ENCODE results near the gene FOLR2. TPM values are rescaled to one million over a fixed set of nuclear protein-coding genes. Genes with fewer than 3 reads are reported as not detected.
"Not testable (repeated sequence)": the region's sequence is repeated elsewhere in the genome, so short reads cannot be mapped to it uniquely, and the experiment has no call there.

FOLR2 gene
- total RNA-seq = not detected in 2 replicates

GRCh38 chr11:72216638-72217037 is at the start of gene FOLR2:
FOLR2 (plus strand) TSS chr11:72216794; CDS start chr11:72218585, 1,791 bp downstream.
- intact Hi-C loops (cut with micrococcal nuclease) = no loop called here

- intact Hi-C loops (cut with micrococcal nuclease) = not testable (repeated sequence)
Observed at GRCh38 chr11:72169046-72169555, 47.5 kb upstream of the FOLR2 start.

GRCh38 chr11:72169754-72170153 is 46.8 kb upstream of the FOLR2 start:
- intact Hi-C loops (cut with micrococcal nuclease) = not testable (repeated sequence)

GRCh38 chr11:72172043-72172442 is 44.6 kb upstream of the FOLR2 start:
- intact Hi-C loops (cut with micrococcal nuclease) = not testable (repeated sequence)

GRCh38 chr11:72173291-72173690 is 43.3 kb upstream of the FOLR2 start:
- intact Hi-C loops (cut with micrococcal nuclease) = no loop called here

- intact Hi-C loops (cut with micrococcal nuclease) = no loop called here
Observed at GRCh38 chr11:72174302-72175070, 42.1 kb upstream of the FOLR2 start.

- intact Hi-C loops (cut with micrococcal nuclease) = no loop called here
Observed at GRCh38 chr11:72177656-72178055, 38.9 kb upstream of the FOLR2 start.

- intact Hi-C loops (cut with micrococcal nuclease) = no loop called here
Observed at GRCh38 chr11:72179049-72179803, 37.4 kb upstream of the FOLR2 start.

GRCh38 chr11:72179804-72180396 is 36.7 kb upstream of the FOLR2 start:
- intact Hi-C loops (cut with micrococcal nuclease) = no loop called here

GRCh38 chr11:72180892-72181552 is 35.6 kb upstream of the FOLR2 start:
- intact Hi-C loops (cut with micrococcal nuclease) = not testable (repeated sequence)

GRCh38 chr11:72181553-72181958 is 35.0 kb upstream of the FOLR2 start:
- intact Hi-C loops (cut with micrococcal nuclease) = not testable (repeated sequence)

GRCh38 chr11:72188267-72188666 is 28.3 kb upstream of the FOLR2 start:
- intact Hi-C loops (cut with micrococcal nuclease) = no loop called here

GRCh38 chr11:72189455-72190250 is 26.9 kb upstream of the FOLR2 start:
- intact Hi-C loops (cut with micrococcal nuclease) = no loop called here

- intact Hi-C loops (cut with micrococcal nuclease) = no loop called here
Observed at GRCh38 chr11:72190631-72191071, 25.9 kb upstream of the FOLR2 start.

- intact Hi-C loops (cut with micrococcal nuclease) = no loop called here
Observed at GRCh38 chr11:72191961-72192381, 24.6 kb upstream of the FOLR2 start, which contains the start of gene FOLR1. FOLR1 (plus strand) TSS chr11:72192140; CDS start chr11:72192174, 34 bp downstream.

- intact Hi-C loops (cut with micrococcal nuclease) = no loop called here
Observed at GRCh38 chr11:72195518-72196270, 20.9 kb upstream of the FOLR2 start.

GRCh38 chr11:72201445-72201844 is 15.1 kb upstream of the FOLR2 start:
- intact Hi-C loops (cut with micrococcal nuclease) = not testable (repeated sequence)

GRCh38 chr11:72202571-72202970 is 14.0 kb upstream of the FOLR2 start:
- intact Hi-C loops (cut with micrococcal nuclease) = no loop called here

- intact Hi-C loops (cut with micrococcal nuclease) = no loop called here
Observed at GRCh38 chr11:72203163-72203562, 13.4 kb upstream of the FOLR2 start.

GRCh38 chr11:72204886-72205285 is 11.7 kb upstream of the FOLR2 start:
- intact Hi-C loops (cut with micrococcal nuclease) = no loop called here

Data from T-helper 1 cell treated with Interleukin-12 subunit alpha and Interleukin-12 subunit beta and Interleukin-4 antibody, amounts not matched to agents 30 ng/mL and 1 ng/mL, for 36 hours (primary cell).